MM.1S (cell line): ENCODE results near the gene ANGEL1.

Experiments
- EZH2 ChIP-seq: fragments of 300-600 bp; sonication (generic); optimal IDR thresholded peaks from 2 replicates; pipeline ENCODE3; 2017; ENCODE audit warnings: low read depth, mild to moderate bottlenecking, antibody characterized with exemption, low read length, mixed read lengths
- EZH2phosphoT487 ChIP-seq: fragments of 300-600 bp; sonication (generic); IDR thresholded peaks from 2 replicates; pipeline ENCODE4 v1.6.1; 2018; ENCODE audit warnings: antibody characterized with exemption, low read length

DNA sequence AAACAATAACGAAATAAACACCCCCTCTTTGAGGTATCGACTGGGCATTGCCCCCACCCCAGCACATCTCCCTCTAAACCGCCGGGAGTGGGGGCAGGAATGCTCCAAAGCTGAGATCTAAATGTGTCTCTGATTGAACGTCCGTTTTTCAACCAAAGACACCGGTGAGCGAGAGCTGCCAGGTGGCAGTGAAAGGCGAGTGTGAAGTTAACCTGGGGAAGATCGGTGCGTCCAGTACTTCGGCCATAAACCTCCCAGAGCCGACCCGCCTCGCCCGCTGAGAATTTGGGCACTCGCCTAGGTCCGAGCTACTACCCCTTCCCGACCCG lies 625 bp downstream of the ANGEL1 start:
- no peak for TF ChIP-seq EZH2
- TF ChIP-seq EZH2phosphoT487 = no peak
